ENCODE measurements around the gene PBX4.
A peak's percentile ranks its signal among the peaks of the same experiment; 100 is the strongest.

Gene PBX4

DNA sequence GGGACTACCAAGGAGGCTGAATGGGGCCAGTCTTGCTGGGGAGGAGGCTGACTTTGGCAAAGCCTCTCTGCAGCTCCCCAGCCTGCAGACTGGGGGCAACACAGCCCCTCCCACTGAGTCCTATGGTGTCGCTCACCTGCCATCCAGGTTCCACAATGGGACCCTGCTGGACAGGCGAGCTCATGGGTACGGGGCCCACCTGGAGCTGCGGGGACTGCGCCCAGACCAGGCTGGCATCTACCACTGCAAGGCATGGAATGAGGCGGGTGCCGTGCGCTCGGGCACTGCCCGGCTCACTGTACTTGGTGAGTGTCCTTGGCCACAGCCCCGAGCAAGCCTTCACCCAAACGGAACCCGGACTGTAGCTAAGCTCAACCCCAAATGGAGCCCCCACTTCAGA is 75.4 kb downstream of the PBX4 start:
- H3K4me3 ChIP-seq (replicated peaks; ENCODE audit: insufficient read depth, low read length) = no peak overlapping the region
- no peak for DNase-seq (ENCODE audit: low read depth in 1 of 2, low spot score in 1 of 2)
- H3K27me3 ChIP-seq (ENCODE audit: insufficient read depth, poor library complexity, severe bottlenecking) = no peaks in the 10 kb centered on the region
- peak overlapping the region; percentile 85 for H3K27ac ChIP-seq (replicated peaks)
- TF ChIP-seq, protein P1, sequence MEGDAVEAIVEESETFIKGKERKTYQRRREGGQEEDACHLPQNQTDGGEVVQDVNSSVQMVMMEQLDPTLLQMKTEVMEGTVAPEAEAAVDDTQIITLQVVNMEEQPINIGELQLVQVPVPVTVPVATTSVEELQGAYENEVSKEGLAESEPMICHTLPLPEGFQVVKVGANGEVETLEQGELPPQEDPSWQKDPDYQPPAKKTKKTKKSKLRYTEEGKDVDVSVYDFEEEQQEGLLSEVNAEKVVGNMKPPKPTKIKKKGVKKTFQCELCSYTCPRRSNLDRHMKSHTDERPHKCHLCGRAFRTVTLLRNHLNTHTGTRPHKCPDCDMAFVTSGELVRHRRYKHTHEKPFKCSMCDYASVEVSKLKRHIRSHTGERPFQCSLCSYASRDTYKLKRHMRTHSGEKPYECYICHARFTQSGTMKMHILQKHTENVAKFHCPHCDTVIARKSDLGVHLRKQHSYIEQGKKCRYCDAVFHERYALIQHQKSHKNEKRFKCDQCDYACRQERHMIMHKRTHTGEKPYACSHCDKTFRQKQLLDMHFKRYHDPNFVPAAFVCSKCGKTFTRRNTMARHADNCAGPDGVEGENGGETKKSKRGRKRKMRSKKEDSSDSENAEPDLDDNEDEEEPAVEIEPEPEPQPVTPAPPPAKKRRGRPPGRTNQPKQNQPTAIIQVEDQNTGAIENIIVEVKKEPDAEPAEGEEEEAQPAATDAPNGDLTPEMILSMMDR (IDR thresholded peaks at IDR 0.05; ENCODE audit: insufficient read depth, low read length) = no peak
- no peak for TF ChIP-seq POLR2AphosphoS5 (IDR thresholded peaks at IDR 0.05; ENCODE audit: low read depth)
- TF ChIP-seq, protein P2, sequence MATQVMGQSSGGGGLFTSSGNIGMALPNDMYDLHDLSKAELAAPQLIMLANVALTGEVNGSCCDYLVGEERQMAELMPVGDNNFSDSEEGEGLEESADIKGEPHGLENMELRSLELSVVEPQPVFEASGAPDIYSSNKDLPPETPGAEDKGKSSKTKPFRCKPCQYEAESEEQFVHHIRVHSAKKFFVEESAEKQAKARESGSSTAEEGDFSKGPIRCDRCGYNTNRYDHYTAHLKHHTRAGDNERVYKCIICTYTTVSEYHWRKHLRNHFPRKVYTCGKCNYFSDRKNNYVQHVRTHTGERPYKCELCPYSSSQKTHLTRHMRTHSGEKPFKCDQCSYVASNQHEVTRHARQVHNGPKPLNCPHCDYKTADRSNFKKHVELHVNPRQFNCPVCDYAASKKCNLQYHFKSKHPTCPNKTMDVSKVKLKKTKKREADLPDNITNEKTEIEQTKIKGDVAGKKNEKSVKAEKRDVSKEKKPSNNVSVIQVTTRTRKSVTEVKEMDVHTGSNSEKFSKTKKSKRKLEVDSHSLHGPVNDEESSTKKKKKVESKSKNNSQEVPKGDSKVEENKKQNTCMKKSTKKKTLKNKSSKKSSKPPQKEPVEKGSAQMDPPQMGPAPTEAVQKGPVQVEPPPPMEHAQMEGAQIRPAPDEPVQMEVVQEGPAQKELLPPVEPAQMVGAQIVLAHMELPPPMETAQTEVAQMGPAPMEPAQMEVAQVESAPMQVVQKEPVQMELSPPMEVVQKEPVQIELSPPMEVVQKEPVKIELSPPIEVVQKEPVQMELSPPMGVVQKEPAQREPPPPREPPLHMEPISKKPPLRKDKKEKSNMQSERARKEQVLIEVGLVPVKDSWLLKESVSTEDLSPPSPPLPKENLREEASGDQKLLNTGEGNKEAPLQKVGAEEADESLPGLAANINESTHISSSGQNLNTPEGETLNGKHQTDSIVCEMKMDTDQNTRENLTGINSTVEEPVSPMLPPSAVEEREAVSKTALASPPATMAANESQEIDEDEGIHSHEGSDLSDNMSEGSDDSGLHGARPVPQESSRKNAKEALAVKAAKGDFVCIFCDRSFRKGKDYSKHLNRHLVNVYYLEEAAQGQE (IDR thresholded peaks at IDR 0.05; ENCODE audit: insufficient replicate concordance, low read depth) = no peak
- TF ChIP-seq GABPA (IDR thresholded peaks at IDR 0.05; ENCODE audit: low read depth) = no peak
- no peak for TF ChIP-seq SPI1 (IDR thresholded peaks at IDR 0.05; ENCODE audit: borderline replicate concordance, low read depth)

DNA sequence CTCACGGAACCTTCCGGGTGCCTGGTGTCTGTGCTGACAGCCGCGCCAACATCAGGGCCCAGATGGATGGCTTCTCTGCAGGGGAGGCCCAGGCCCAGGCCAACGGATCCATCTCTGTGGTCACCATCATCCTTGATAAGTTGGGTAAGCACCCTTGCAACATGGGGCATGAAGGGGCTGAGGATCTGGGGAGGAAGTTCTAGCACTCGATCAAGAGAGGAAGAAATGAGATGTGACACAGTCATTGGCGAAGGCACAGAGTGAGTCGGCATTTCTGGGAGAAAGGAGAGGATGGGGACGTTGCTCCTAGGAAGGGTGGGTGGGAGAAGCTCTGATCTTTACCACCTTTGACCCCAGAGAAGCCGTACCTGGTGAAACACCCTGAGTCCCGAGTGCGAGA is 76.0 kb downstream of the PBX4 start:
- DNase-seq (ENCODE audit: low read depth in 1 of 2, low spot score in 1 of 2) = peak; percentile 88 to 95

DNA sequence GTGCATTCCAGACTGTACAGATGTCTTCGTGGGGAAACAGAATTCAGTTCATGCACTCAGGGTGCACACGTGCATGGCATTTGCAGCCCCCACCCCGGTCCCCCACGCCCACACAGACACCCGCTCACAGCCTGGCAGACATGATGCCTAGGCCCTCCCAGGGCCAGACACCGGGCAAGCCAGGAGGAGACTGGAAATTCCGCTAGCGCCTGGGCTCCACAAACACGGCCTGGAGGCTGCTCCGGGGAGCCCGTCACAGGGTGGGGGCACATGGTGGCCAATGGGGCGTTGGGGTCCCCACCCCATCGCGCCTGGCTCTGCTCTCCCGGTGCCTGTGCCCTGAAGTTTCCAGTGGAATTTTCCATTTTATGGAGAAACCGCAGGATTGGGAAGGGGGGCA is 76.9 kb downstream of the PBX4 start:
- Histone ChIP-seq H3K27me3 (ENCODE audit: insufficient read depth, poor library complexity, severe bottlenecking) (no peaks in the 10 kb centered on the region), H3K4me3 (replicated peaks; ENCODE audit: insufficient read depth, low read length) (no peak overlapping the region), H3K27ac (replicated peaks) (peak overlapping the region; percentile 85)
- no peak for DNase-seq (ENCODE audit: low read depth in 1 of 2, low spot score in 1 of 2)
- TF ChIP-seq, protein P1 (IDR thresholded peaks at IDR 0.05; ENCODE audit: insufficient read depth, low read length) = no peak
- TF ChIP-seq POLR2AphosphoS5 (IDR thresholded peaks at IDR 0.05; ENCODE audit: low read depth) (no peak), SPI1 (IDR thresholded peaks at IDR 0.05; ENCODE audit: borderline replicate concordance, low read depth) (no peak), GABPA (IDR thresholded peaks at IDR 0.05; ENCODE audit: low read depth) (no peak)
- TF ChIP-seq, protein P2 (IDR thresholded peaks at IDR 0.05; ENCODE audit: insufficient replicate concordance, low read depth) = no peak

More for the DNA sequence above, 76.0 kb downstream of the PBX4 start:
- peak; percentile 74 for TF ChIP-seq GABPA (IDR thresholded peaks at IDR 0.05; ENCODE audit: low read depth)
- peak; percentile 77 for TF ChIP-seq POLR2AphosphoS5 (IDR thresholded peaks at IDR 0.05; ENCODE audit: low read depth)
- TF ChIP-seq, protein P2 (IDR thresholded peaks at IDR 0.05; ENCODE audit: insufficient replicate concordance, low read depth) = no peak
- TF ChIP-seq, protein P1 (IDR thresholded peaks at IDR 0.05; ENCODE audit: insufficient read depth, low read length) = no peak
- peak; percentile 72; the same call in 1 of the 2 replicates for TF ChIP-seq SPI1 (IDR thresholded peaks at IDR 0.05; ENCODE audit: borderline replicate concordance, low read depth)
- H3K4me3 ChIP-seq (replicated peaks; ENCODE audit: insufficient read depth, low read length) = no peak overlapping the region
- no peaks in the 10 kb centered on the region for H3K27me3 ChIP-seq (ENCODE audit: insufficient read depth, poor library complexity, severe bottlenecking)
- H3K27ac ChIP-seq (replicated peaks) = peak overlapping the region; percentile 85
